H7 (cell line): ENCODE data around the gene TLCD2. TPM values are rescaled to one million over a fixed set of nuclear protein-coding genes. Genes with fewer than 3 reads are reported as not detected.
"Not testable (repeated sequence)": the region's sequence is repeated elsewhere in the genome, so short reads cannot be mapped to it uniquely, and the experiment has no call there.

Source experiments
- DNase-seq: peaks from one replicate; pipeline ENCODE4 v3.0.0; 2012
- H3K27me3 ChIP-seq: 2 replicates; pipeline ENCODE4 v1.6.0; 2011; ENCODE audit warnings: mild to moderate bottlenecking, low read length; ENCODE audit not compliant: control insufficient read depth, insufficient read depth
- H3K36me3 ChIP-seq: replicated peaks from 2 replicates; pipeline ENCODE4 v1.5.1; 2011; ENCODE audit warnings: low read length; ENCODE audit not compliant: control insufficient read depth, insufficient read depth
- H3K4me3 ChIP-seq: 2 replicates; pipeline ENCODE4 v1.5.1; 2011; ENCODE audit warnings: low read depth, mild to moderate bottlenecking, control low read depth, low read length, moderate library complexity; ENCODE audit not compliant: insufficient read depth
- total RNA-seq: library from RNA; depleted of rRNA; stranded (reverse); fragments of >200 nt; shearing (Covaris generic); gene quantifications from 2 replicates; pipeline ENCODE4 v1.2.3, GENCODE V29; 2014; rRNA removed

TLCD2 gene
- total RNA-seq, 1 experiment from 2014 or later, result 0.45 TPM

DNA sequence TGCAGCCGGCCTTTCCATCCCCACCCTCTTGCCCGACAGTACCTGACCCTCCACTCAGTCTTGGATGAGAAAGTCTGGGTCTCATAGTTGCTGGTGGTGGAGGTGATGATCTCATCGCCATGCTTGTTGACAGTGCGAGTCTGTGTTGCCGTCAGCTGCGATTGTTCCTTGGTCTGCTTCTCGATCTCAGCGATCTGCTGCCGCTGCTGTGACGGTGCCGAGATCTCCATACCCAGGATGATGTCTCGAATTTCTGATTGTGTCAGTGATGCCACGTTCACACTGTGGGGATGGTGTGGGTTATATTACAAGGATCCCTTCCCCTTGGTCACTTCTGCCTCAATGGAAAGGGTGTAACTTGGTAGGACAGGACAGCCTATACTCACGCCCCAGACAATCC lies 56.4 kb downstream of the TLCD2 start:
- Histone ChIP-seq H3K27me3 (no peaks in the 10 kb centered on the region), H3K36me3 (peaks cover 63% of the 10 kb centered on the region), H3K4me3 (no peak overlapping the region)
- DNase-seq, result no peak

DNA sequence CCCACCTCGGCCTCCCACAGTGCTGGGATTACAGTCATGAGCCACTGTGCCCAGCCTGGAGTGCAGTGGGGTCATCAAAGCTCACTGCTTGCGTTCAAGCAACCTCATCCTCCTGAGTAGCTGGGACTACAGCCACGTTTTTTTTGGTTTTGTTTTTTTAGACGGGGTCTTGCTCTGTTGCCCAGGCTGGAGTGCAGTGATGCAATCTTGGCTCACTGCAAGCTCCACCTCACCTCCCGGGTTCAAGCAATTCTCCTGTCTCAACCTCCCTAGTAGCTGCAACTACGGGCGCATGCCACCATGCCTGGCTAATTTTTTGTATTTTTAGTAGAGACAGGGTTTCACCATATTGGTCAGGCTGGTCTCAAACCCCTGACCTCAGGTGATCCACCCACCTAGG lies 57.4 kb downstream of the TLCD2 start:
- DNase-seq, H3K27me3 ChIP-seq, H3K4me3 ChIP-seq: not testable (repeated sequence)
- peaks cover 54% of the 10 kb centered on the region for H3K36me3 ChIP-seq

Other genes with a start within 250 kb of the TLCD2 start
- 55.9 and 62.6 TPM in 2 replicates for gene MYO1C, start 217.7 kb downstream of the TLCD2 start, total RNA-seq
- gene INPP5K, start 193.8 kb downstream of the TLCD2 start, total RNA-seq, result 17.6 and 20.7 TPM in 2 replicates
- 22.5 and 23.1 TPM in 2 replicates for gene PITPNA, start 147.6 kb downstream of the TLCD2 start, total RNA-seq
- gene SLC43A2, start 81.5 kb downstream of the TLCD2 start, total RNA-seq, result 36.0 and 37.7 TPM in 2 replicates
- 5.1 and 7.6 TPM in 2 replicates for gene SCARF1, start 64.6 kb downstream of the TLCD2 start, total RNA-seq
- gene RILP, start 60.5 kb downstream of the TLCD2 start, total RNA-seq, result 31.0 and 32.8 TPM in 2 replicates
- 128 and 146 TPM in 2 replicates for gene PRPF8, start 25.5 kb downstream of the TLCD2 start, total RNA-seq
- gene WDR81, start 14.3 kb upstream of the TLCD2 start, total RNA-seq, result 13.2 and 14.3 TPM in 2 replicates
- 0.52 and 0.74 TPM in 2 replicates for gene SERPINF2, start 32.5 kb upstream of the TLCD2 start, total RNA-seq
- gene SERPINF1, start 51.7 kb upstream of the TLCD2 start, total RNA-seq, result 30.3 and 33.4 TPM in 2 replicates
- gene SMYD4, start 119.5 kb upstream of the TLCD2 start, total RNA-seq, result 14.0 and 20.6 TPM in 2 replicates
- gene RPA1, start 119.6 kb upstream of the TLCD2 start, total RNA-seq, result 24.6 and 31.2 TPM in 2 replicates